Prostate gland (tissue), 2 donors: ENCODE data around the gene FBN2. TPM values are rescaled to one million over a fixed set of nuclear protein-coding genes. Genes with fewer than 3 reads are reported as not detected.

Experiments used
- DNase-seq: peaks from one replicate; pipeline ENCODE4 v3.0.0-alpha.2; 2019; ENCODE audit warnings: low spot score
- H3K27ac ChIP-seq, 2 donors: fragments of 200-600 bp; sonication (generic); 2 replicates each; pipeline ENCODE4 v1.5.1; 2017 to 2019
- H3K27me3 ChIP-seq: fragments of 200-600 bp; sonication (generic); replicated peaks from 2 replicates; pipeline ENCODE4 v1.5.1; 2019; ENCODE audit not compliant: insufficient read depth
- H3K36me3 ChIP-seq, 2 donors: fragments of 200-600 bp; sonication (generic); 1 replicate in 1 of 2; 2 replicates in 1 of 2; pipeline versions ENCODE4 v1.5.1 to v1.8.1; 2017 to 2019
- H3K4me1 ChIP-seq: fragments of 200-600 bp; sonication (generic); replicated peaks from 2 replicates; pipeline ENCODE4 v1.5.1; 2019
- H3K4me3 ChIP-seq, 2 donors: fragments of 200-600 bp; sonication (generic); 2 replicates each; pipeline ENCODE4 v1.5.1; 2017 to 2019
- H3K9me3 ChIP-seq: fragments of 200-600 bp; sonication (generic); 2 replicates; pipeline ENCODE4 v1.5.1; 2017
- POLR2A ChIP-seq: fragments of 450-650 bp; IDR thresholded peaks from one replicate; pipeline ENCODE4 v1.6.1; 2016; ENCODE audit warnings: antibody characterized with exemption, mild to moderate bottlenecking
- POLR2AphosphoS5 ChIP-seq: sonication (generic); formaldehyde crosslinking; IDR thresholded peaks from one replicate; pipeline ENCODE4 v1.6.1; 2017; ENCODE audit warnings: antibody characterized with exemption
- WGBS: methylation state at CpG from one replicate; pipeline ENCODE4 v1.1.5; 2018; 5-methylcytosine and 5-hydroxymethylcytosine counted together
- intact Hi-C: fragments of 100-400 bp; cut with DNase I; formaldehyde crosslinking; loops from one replicate; pipeline ENCODE4 v1.14.2; 2022
- total RNA-seq, 2 donors: library from RNA; depleted of rRNA; stranded (reverse); fragments of >200 nt; gene quantifications; one replicate each; pipeline ENCODE4 v1.1.0, GENCODE V29; 2016
- TF ChIP-seq, protein P1 (sequence below), 4 experiments: fragments of 200-600 bp in 2 of 4; fragments of 450-650 bp in 2 of 4; sonication (generic) in 2 of 4; IDR thresholded peaks; 1 replicate in 3 of 4; 2 replicates in 1 of 4; pipeline ENCODE4 v1.5.1; 2016 to 2019; ENCODE audit warnings: antibody characterized with exemption in 4 of 4, mild to moderate bottlenecking in 2 of 4, moderate library complexity in 2 of 4

The FBN2 gene
- total RNA-seq, 2 donors from 2014 or later, result 0.82 to 6.6 TPM

DNA sequence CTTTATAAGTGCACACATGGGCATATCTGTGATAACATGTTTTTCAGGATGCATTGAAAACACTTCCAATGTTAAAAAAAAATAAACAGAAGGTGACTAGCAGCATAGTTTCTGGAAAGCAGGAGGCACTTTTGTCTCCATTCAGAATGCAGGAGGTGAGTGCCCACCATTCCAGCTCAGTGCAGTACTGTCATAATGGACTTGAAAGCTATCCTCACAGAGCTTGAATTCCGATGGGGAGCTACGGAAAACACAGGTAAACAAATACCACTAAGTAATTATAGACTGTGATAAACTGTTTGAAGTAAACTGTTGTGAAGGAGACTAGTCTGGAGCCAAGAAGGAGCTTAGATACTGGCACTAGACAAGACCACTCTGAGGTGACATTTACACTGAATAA is 9.9 kb downstream of the FBN2 start:
- TF ChIP-seq POLR2A, result no peak
- TF ChIP-seq POLR2AphosphoS5, result no peak
- TF ChIP-seq, protein P1, sequence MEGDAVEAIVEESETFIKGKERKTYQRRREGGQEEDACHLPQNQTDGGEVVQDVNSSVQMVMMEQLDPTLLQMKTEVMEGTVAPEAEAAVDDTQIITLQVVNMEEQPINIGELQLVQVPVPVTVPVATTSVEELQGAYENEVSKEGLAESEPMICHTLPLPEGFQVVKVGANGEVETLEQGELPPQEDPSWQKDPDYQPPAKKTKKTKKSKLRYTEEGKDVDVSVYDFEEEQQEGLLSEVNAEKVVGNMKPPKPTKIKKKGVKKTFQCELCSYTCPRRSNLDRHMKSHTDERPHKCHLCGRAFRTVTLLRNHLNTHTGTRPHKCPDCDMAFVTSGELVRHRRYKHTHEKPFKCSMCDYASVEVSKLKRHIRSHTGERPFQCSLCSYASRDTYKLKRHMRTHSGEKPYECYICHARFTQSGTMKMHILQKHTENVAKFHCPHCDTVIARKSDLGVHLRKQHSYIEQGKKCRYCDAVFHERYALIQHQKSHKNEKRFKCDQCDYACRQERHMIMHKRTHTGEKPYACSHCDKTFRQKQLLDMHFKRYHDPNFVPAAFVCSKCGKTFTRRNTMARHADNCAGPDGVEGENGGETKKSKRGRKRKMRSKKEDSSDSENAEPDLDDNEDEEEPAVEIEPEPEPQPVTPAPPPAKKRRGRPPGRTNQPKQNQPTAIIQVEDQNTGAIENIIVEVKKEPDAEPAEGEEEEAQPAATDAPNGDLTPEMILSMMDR (IDR thresholded peaks at IDR 0.05), result no peak
- intact Hi-C loops, result no loop called here

DNA sequence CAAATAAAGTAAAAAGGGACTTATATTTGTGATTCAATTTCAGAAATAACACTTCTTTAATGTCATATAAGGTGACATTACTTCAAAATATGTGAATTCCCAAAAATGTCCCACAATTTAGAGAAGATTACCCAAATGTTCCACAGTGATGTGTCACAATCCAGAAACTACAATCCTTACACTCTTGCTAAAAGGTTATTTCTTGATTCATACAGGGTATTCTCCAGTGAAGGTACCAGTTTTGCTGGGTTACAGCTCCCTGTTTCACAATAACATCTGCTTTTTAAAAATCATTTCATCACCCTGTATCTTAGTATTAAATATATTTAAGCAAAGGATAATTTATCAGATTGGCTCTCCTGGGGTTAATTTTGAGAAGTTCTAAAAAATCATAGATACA is 11.0 kb downstream of the FBN2 start:
- no peak overlapping the region for H3K4me3 ChIP-seq
- TF ChIP-seq POLR2AphosphoS5 (no peak), POLR2A (no peak)
- TF ChIP-seq, protein P1 (IDR thresholded peaks at IDR 0.05), result no peak

More for the DNA sequence above, 9.9 kb downstream of the FBN2 start:
- Histone ChIP-seq H3K36me3 (no peaks in the 10 kb centered on the region), H3K4me3 (no peak overlapping the region), H3K4me1 (no peaks in the 10 kb centered on the region), H3K9me3 (no peaks in the 10 kb centered on the region), H3K27me3 (no peaks in the 10 kb centered on the region), H3K27ac (no peak overlapping the region)
- DNase-seq, result no peak
- 57% methylated on average over 2 of the region's 2 CpGs for WGBS

DNA sequence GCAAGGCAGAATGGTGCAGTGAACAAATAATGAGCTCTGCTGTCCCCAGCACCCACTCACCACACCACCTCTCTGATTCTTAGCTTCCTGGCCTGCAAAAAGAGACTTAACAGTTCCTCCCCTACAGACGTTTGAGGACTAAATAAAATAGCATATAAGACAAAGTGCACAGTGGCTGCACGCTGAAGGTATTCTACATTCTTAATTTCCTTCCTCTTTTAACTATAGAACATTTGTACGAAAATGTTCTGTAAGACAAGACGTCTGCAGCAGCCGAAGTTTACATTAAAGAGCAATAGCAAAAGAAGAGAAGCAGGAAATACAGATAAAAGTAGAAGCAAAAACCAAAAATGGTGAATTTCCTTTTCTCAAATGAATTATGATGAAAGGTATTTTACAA is 15.7 kb downstream of the FBN2 start:
- Histone ChIP-seq H3K4me1 (no peaks in the 10 kb centered on the region), H3K4me3 (no peak overlapping the region), H3K27me3 (no peaks in the 10 kb centered on the region), H3K9me3 (no peaks in the 10 kb centered on the region), H3K27ac (no peak overlapping the region), H3K36me3 (no peaks in the 10 kb centered on the region)
- TF ChIP-seq, protein P1 (IDR thresholded peaks at IDR 0.05), result no peak
- TF ChIP-seq POLR2AphosphoS5 (no peak), POLR2A (no peak)
- 75% methylated on average over 5 of the region's 5 CpGs for WGBS
- intact Hi-C loops, result no loop called here
- no peak for DNase-seq

More for the DNA sequence above, 11.0 kb downstream of the FBN2 start:
- DNase-seq, result no peak
- H3K27me3 ChIP-seq, result no peaks in the 10 kb centered on the region
- no peaks in the 10 kb centered on the region for H3K9me3 ChIP-seq
- intact Hi-C loops, result no loop called here
- H3K36me3 ChIP-seq, result no peaks in the 10 kb centered on the region
- H3K4me1 ChIP-seq, result no peaks in the 10 kb centered on the region
- H3K27ac ChIP-seq, result no peak overlapping the region

DNA sequence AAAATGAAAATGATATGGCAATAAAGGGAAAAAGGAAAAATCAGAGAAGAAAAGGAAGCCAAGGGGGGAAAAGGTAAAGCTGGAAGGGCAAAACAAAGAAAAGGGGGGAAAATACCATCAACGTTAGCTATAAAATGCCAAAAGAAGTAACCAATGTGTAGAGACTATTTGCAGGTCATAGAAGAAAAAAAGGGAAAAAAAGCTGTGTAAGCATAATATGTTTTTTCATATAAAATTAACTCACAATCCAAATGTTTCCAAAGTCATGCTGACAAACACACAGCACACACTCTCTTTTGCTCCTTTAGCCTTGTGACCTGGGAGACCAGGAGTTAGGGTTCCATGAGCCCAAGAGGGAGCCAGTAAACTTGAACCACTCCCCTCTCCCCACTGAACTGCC is 18.2 kb downstream of the FBN2 start:
- Histone ChIP-seq H3K4me3 (no peak overlapping the region), H3K36me3 (no peaks in the 10 kb centered on the region), H3K4me1 (no peaks in the 10 kb centered on the region), H3K27me3 (no peaks in the 10 kb centered on the region), H3K27ac (no peak overlapping the region), H3K9me3 (no peaks in the 10 kb centered on the region)
- TF ChIP-seq, protein P1 (IDR thresholded peaks at IDR 0.05), result no peak
- no peak for TF ChIP-seq POLR2AphosphoS5
- TF ChIP-seq POLR2A, result no peak
- DNase-seq, result no peak
- intact Hi-C loops, result no loop called here
- 68% methylated on average over 1 of the region's 1 CpG for WGBS

DNA sequence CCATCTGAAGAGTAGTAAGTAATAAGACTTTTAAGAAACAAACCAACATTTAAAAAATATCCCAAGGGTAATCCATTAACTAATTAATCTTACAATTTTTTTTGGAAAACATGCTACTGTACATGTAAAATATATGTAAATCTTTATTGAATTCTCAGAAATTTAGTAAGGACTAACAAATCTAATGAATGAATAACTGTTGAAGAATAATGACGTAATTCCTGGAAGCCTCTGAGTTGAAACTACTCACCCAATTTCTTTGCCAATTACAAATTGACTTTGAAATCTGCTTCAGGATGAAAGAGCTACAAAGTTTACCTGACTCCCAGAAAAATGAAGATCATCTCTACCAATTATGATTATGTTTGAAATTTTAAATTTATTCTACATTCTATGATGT is 21.1 kb downstream of the FBN2 start:
- Histone ChIP-seq H3K9me3 (no peaks in the 10 kb centered on the region), H3K4me3 (no peak overlapping the region), H3K27ac (no peak overlapping the region), H3K4me1 (no peaks in the 10 kb centered on the region), H3K36me3 (no peaks in the 10 kb centered on the region), H3K27me3 (no peaks in the 10 kb centered on the region)
- 95% methylated on average over 1 of the region's 1 CpG for WGBS
- no peak for TF ChIP-seq POLR2AphosphoS5
- TF ChIP-seq, protein P1 (IDR thresholded peaks at IDR 0.05), result no peak
- TF ChIP-seq POLR2A, result no peak
- intact Hi-C loops, result no loop called here
- no peak for DNase-seq
